GM12878 (cell line): ENCODE data around the gene ABCC4. TPM values are rescaled to one million over a fixed set of nuclear protein-coding genes. Genes with fewer than 3 reads are reported as not detected.

Source experiments
- ATAC-seq: fragments of 200-7000 bp; cut with Tn5 transposase; 3 replicates; pipeline ENCODE4 v1.9.1; 2020; ENCODE audit warnings: mild to moderate bottlenecking, moderate library complexity
- BruUV-seq: library from RNA; stranded (reverse); fragments of 400-500 nt; replicated peaks from 2 replicates; lab custom pipeline; 2021; lab: Mats Ljungman, UMichigan
- CTCF ChIA-PET: fragments of 300-600 bp; sonication (Branson Sonifier 250); formaldehyde crosslinking; extraction: SDS; loops from one replicate; lab custom pipeline; 2021; ENCODE audit warnings: inconsistent platforms; lab: Yijun Ruan, JAX
- POLR2A ChIA-PET: fragments of 350-600 bp; formaldehyde crosslinking; extraction: SDS; loops from one replicate; lab custom pipeline; 2021; ENCODE audit warnings: inconsistent platforms; lab: Charles Lee
- RAD21 ChIA-PET: fragments of 300-600 bp; sonication (Branson Sonifier 250); formaldehyde crosslinking; loops from one replicate; lab custom pipeline; 2023; ENCODE audit warnings: antibody characterized with exemption; ENCODE audit not compliant: unreplicated experiment; lab: Charles Lee
- SMC1A ChIA-PET: fragments of 300-600 bp; sonication (Branson Sonifier 250); formaldehyde crosslinking; loops from one replicate; lab custom pipeline; 2023; ENCODE audit not compliant: unreplicated experiment, uncharacterized antibody; lab: Charles Lee
- DNase-seq: peaks from one replicate; pipeline ENCODE4 v3.0.0-alpha.2; 2011; ENCODE audit warnings: low read depth, low spot score
- FAIRE-seq: peaks from 3 replicates; lab custom pipeline; 2011; peaks lifted over from hg19 to GRCh38; lab: Jason Lieb, UNC
- H2AFZ ChIP-seq: 2 replicates; pipeline ENCODE4 v1.6.0; 2011; ENCODE audit warnings: low read depth, low read length, control low read depth; ENCODE audit not compliant: control insufficient read depth
- H3K27ac ChIP-seq: 2 replicates; pipeline ENCODE4 v1.5.1; 2011; ENCODE audit warnings: control low read depth; ENCODE audit not compliant: control insufficient read depth, insufficient read depth
- H3K27me3 ChIP-seq, 2 experiments: replicated peaks in 1 of 2; 2 replicates each; pipeline versions ENCODE4 v1.6.0 to v1.6.1; 2011; ENCODE audit warnings: low read length in 1 of 2; ENCODE audit not compliant: control insufficient read depth in 2 of 2, insufficient read depth in 2 of 2
- H3K36me3 ChIP-seq, 2 experiments: 2 replicates each; pipeline ENCODE4 v1.5.1; 2011; ENCODE audit warnings: low read length in 1 of 2; ENCODE audit not compliant: control insufficient read depth in 2 of 2, insufficient read depth in 2 of 2
- H3K4me1 ChIP-seq: 2 replicates; pipeline ENCODE4 v1.6.1; 2011; ENCODE audit warnings: mild to moderate bottlenecking, low read length, moderate library complexity, mixed read lengths; ENCODE audit not compliant: control insufficient read depth, insufficient read depth
- H3K4me2 ChIP-seq: 2 replicates; pipeline ENCODE4 v1.6.0; 2011; ENCODE audit warnings: control low read depth; ENCODE audit not compliant: control insufficient read depth, insufficient read depth
- H3K4me3 ChIP-seq: fragments of 200-600 bp; sonication (generic); 2 replicates; pipeline ENCODE4 v1.5.1; 2016
- H3K79me2 ChIP-seq: 2 replicates; pipeline ENCODE4 v1.6.0; 2011; ENCODE audit warnings: low read length; ENCODE audit not compliant: control insufficient read depth, insufficient read depth
- H3K9ac ChIP-seq: 2 replicates; pipeline ENCODE4 v1.8.0; 2011; ENCODE audit warnings: low read length, control low read depth, mixed read lengths; ENCODE audit not compliant: control insufficient read depth, insufficient read depth
- H3K9me3 ChIP-seq: replicated peaks from 3 replicates; pipeline ENCODE4 v1.5.1; 2011; ENCODE audit warnings: mild to moderate bottlenecking, low read length; ENCODE audit not compliant: control insufficient read depth, insufficient read depth
- H4K20me1 ChIP-seq: 2 replicates; pipeline ENCODE4 v1.6.0; 2011; ENCODE audit not compliant: control insufficient read depth, insufficient read depth
- ASH2L ChIP-seq: fragments of 300-600, 200-600 bp; sonication (generic); IDR thresholded peaks from 2 replicates; pipeline ENCODE4 v1.6.1; 2017; ENCODE audit warnings: low read depth, mild to moderate bottlenecking, borderline replicate concordance
- ATF7 ChIP-seq: fragments of 450-650 bp; IDR thresholded peaks from 2 replicates; pipeline ENCODE4 v1.6.1; 2016; ENCODE audit warnings: low read depth, mild to moderate bottlenecking
- BRCA1 ChIP-seq: IDR thresholded peaks from 2 replicates; pipeline ENCODE4 v1.6.1; 2011; ENCODE audit warnings: low read depth, low read length, improper control_type of control experiment
- DPF2 ChIP-seq: fragments of 450-650 bp; IDR thresholded peaks from 2 replicates; pipeline ENCODE4 v1.6.1; 2017; ENCODE audit warnings: mild to moderate bottlenecking
- EP300 ChIP-seq, 2 experiments: fragments of 150-350 bp in 1 of 2; IDR thresholded peaks; 2 replicates each; pipeline ENCODE4 v1.6.1; 2011 to 2012; ENCODE audit warnings: low read depth in 2 of 2, low read length in 2 of 2, borderline replicate concordance in 1 of 2, improper control_type of control experiment in 1 of 2, inconsistent platforms in 1 of 2; ENCODE audit not compliant: control insufficient read depth in 1 of 2
- FOXM1 ChIP-seq: IDR thresholded peaks from 2 replicates; pipeline ENCODE4 v1.6.1; 2012; ENCODE audit warnings: low read depth, mild to moderate bottlenecking, inconsistent platforms, low read length, moderate library complexity
- NFXL1 ChIP-seq: fragments of 450-650 bp; IDR thresholded peaks from 2 replicates; pipeline ENCODE4 v1.6.1; 2017; ENCODE audit warnings: antibody characterized with exemption, mild to moderate bottlenecking, borderline replicate concordance
- POLR2A ChIP-seq: IDR thresholded peaks from 2 replicates; pipeline ENCODE4 v1.6.1; 2011; ENCODE audit warnings: low read depth, mild to moderate bottlenecking, low read length
- RFX5 ChIP-seq: IDR thresholded peaks from 2 replicates; pipeline ENCODE4 v1.6.1; 2011; ENCODE audit warnings: low read depth, low read length, improper control_type of control experiment
- TCF7 ChIP-seq: IDR thresholded peaks from 2 replicates; pipeline ENCODE4 v1.6.1; 2014; ENCODE audit warnings: antibody characterized with exemption, borderline replicate concordance
- YY1 ChIP-seq: IDR thresholded peaks from 2 replicates; pipeline ENCODE4 v1.6.1; 2011; ENCODE audit warnings: low read depth, mild to moderate bottlenecking, low read length
- ZNF384 ChIP-seq: IDR thresholded peaks from 2 replicates; pipeline ENCODE4 v1.6.1; 2012; ENCODE audit warnings: low read depth, mild to moderate bottlenecking, low read length, improper control_type of control experiment, borderline replicate concordance
- WGBS: methylation state at CpG from one replicate; pipeline ENCODE4 v1.1.6; 2016; ENCODE audit warnings: low lambda C conversion rate; ENCODE audit not compliant: insufficient replicate concordance, insufficient coverage; ENCODE audit errors: missing lambda C conversion rate; 5-methylcytosine and 5-hydroxymethylcytosine counted together
- in situ Hi-C: fragments of 300-500 bp; cut with MboI; formaldehyde crosslinking; loops from 9 replicates; pipeline ENCODE4 v1.14.3; 2018; ENCODE audit warnings: mixed read lengths
- intact Hi-C: fragments of 100-400 bp; cut with micrococcal nuclease; formaldehyde crosslinking; loops from one replicate; pipeline ENCODE4 v1.14.2; 2022; ENCODE audit not compliant: unreplicated experiment
- polyA plus RNA-seq, 11 experiments: library from polyadenylated mRNA; depleted of rRNA in 4 of 11; unstranded in 6 of 11; stranded (reverse) in 5 of 11; fragments of >200 nt; fragmentation: Nextera tagmentation in 4 of 11; fragmentation: Illumina TruSeq in 1 of 11; extraction: Ambion mirVana in 4 of 11; extraction: Trizol in 1 of 11; gene quantifications; 1 replicate in 1 of 11; 2 replicates in 10 of 11; pipeline versions ENCODE4 v1.2.1 to v1.2.3, GENCODE V29; 2011 to 2016; ENCODE audit warnings: inconsistent platforms in 2 of 11, missing spikeins in 2 of 11, low read depth in 1 of 11
- total RNA-seq, 4 experiments: library from RNA; depleted of rRNA in 3 of 4; stranded (reverse); fragments of >200 nt in 3 of 4; fragmentation: Illumina TruSeq in 1 of 4; extraction: Trizol in 1 of 4; gene quantifications; 2 replicates each; pipeline versions ENCODE4 v1.2.1 to v1.2.3, GENCODE V29; 2013 to 2021
- TF ChIP-seq, protein P1 (sequence below): fragments of 450-650 bp; IDR thresholded peaks from 2 replicates; pipeline ENCODE4 v1.6.1; 2018; ENCODE audit warnings: mild to moderate bottlenecking, low read depth, moderate library complexity; ENCODE audit not compliant: partially characterized antibody
- TF ChIP-seq, protein P2 (sequence below): fragments of 450-650 bp; formaldehyde crosslinking; IDR thresholded peaks from 2 replicates; pipeline ENCODE4 v1.5.0; 2022; ENCODE audit warnings: mild to moderate bottlenecking, missing genetic modification characterization
- TF ChIP-seq, protein P3 (sequence below): fragments of 450-650 bp; conservative IDR thresholded peaks from 2 replicates; pipeline ENCODE4 v1.6.1; 2017; ENCODE audit warnings: mild to moderate bottlenecking, moderate library complexity
- TF ChIP-seq, protein P4 (sequence below): fragments of 450-650 bp; IDR thresholded peaks from 2 replicates; pipeline ENCODE4 v1.6.1; 2017; ENCODE audit warnings: mild to moderate bottlenecking

ABCC4 gene
- total and polyA plus RNA-seq, 10 of the 15 experiments (the other 5 are each of a cell fraction or from before 2014, with no cell fraction given) = 7.2 to 44.4 (median 24.1) TPM

DNA sequence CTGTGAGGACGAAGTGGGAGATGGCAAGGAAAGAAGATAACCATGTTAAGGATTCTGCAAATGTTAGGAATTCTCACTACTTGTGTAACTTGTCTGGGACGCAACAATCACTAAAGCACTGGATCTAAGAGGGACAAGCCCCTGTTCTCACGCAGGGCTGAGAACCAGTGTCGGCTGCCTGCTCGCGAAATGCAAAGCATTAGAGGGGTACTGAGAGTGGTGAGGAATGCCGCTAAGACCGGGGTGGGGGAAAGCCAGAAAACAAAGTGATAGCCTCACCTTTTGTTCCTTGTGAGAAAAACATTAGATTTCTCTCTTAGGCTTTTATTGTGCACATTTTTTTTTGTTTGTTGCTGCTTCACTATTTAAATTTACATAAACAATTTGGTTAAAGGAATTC is 241.9 kb downstream of the ABCC4 start:
- no TSS peak for BruUV-seq
- Histone ChIP-seq H2AFZ (no peak overlapping the region), H3K4me3 (no peak overlapping the region), H3K4me1 (no peaks in the 10 kb centered on the region), H3K27ac (no peak overlapping the region), H3K9me3 (no peaks in the 10 kb centered on the region), H4K20me1 (no peaks in the 10 kb centered on the region), H3K4me2 (no peak overlapping the region), H3K9ac (no peak overlapping the region), H3K36me3 (no peaks in the 10 kb centered on the region), H3K79me2 (no peaks in the 10 kb centered on the region), H3K27me3 (no peaks in the 10 kb centered on the region)
- DNase-seq = no peak
- ChIA-PET POLR2A (no interaction called here), CTCF (no interaction called here), RAD21 (no interaction called here), SMC1A (no interaction called here)
- no peak for FAIRE-seq
- in situ Hi-C loops (no loop called here), intact Hi-C loops (no loop called here)
- 92% methylated on average over 8 of the region's 8 CpGs for WGBS
- no peak for ATAC-seq
- TF ChIP-seq ASH2L (no peak), NFXL1 (no peak), TCF7 (no peak), ZNF384 (no peak), RFX5 (no peak), POLR2A (no peak), YY1 (no peak), EP300 (IDR thresholded peaks at IDR 0.05; ENCODE audit: borderline replicate concordance in 1 of 2, control insufficient read depth in 1 of 2, low read depth in 2 of 2, low read length in 2 of 2) (no peak), FOXM1 (no peak), ATF7 (no peak), DPF2 (no peak), BRCA1 (no peak)
- TF ChIP-seq, protein P1, sequence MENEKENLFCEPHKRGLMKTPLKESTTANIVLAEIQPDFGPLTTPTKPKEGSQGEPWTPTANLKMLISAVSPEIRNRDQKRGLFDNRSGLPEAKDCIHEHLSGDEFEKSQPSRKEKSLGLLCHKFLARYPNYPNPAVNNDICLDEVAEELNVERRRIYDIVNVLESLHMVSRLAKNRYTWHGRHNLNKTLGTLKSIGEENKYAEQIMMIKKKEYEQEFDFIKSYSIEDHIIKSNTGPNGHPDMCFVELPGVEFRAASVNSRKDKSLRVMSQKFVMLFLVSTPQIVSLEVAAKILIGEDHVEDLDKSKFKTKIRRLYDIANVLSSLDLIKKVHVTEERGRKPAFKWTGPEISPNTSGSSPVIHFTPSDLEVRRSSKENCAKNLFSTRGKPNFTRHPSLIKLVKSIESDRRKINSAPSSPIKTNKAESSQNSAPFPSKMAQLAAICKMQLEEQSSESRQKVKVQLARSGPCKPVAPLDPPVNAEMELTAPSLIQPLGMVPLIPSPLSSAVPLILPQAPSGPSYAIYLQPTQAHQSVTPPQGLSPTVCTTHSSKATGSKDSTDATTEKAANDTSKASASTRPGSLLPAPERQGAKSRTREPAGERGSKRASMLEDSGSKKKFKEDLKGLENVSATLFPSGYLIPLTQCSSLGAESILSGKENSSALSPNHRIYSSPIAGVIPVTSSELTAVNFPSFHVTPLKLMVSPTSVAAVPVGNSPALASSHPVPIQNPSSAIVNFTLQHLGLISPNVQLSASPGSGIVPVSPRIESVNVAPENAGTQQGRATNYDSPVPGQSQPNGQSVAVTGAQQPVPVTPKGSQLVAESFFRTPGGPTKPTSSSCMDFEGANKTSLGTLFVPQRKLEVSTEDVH = no peak
- TF ChIP-seq, protein P2, sequence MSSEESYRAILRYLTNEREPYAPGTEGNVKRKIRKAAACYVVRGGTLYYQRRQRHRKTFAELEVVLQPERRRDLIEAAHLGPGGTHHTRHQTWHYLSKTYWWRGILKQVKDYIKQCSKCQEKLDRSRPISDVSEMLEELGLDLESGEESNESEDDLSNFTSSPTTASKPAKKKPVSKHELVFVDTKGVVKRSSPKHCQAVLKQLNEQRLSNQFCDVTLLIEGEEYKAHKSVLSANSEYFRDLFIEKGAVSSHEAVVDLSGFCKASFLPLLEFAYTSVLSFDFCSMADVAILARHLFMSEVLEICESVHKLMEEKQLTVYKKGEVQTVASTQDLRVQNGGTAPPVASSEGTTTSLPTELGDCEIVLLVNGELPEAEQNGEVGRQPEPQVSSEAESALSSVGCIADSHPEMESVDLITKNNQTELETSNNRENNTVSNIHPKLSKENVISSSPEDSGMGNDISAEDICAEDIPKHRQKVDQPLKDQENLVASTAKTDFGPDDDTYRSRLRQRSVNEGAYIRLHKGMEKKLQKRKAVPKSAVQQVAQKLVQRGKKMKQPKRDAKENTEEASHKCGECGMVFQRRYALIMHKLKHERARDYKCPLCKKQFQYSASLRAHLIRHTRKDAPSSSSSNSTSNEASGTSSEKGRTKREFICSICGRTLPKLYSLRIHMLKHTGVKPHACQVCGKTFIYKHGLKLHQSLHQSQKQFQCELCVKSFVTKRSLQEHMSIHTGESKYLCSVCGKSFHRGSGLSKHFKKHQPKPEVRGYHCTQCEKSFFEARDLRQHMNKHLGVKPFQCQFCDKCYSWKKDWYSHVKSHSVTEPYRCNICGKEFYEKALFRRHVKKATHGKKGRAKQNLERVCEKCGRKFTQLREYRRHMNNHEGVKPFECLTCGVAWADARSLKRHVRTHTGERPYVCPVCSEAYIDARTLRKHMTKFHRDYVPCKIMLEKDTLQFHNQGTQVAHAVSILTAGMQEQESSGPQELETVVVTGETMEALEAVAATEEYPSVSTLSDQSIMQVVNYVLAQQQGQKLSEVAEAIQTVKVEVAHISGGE = no peak
- TF ChIP-seq, protein P3, sequence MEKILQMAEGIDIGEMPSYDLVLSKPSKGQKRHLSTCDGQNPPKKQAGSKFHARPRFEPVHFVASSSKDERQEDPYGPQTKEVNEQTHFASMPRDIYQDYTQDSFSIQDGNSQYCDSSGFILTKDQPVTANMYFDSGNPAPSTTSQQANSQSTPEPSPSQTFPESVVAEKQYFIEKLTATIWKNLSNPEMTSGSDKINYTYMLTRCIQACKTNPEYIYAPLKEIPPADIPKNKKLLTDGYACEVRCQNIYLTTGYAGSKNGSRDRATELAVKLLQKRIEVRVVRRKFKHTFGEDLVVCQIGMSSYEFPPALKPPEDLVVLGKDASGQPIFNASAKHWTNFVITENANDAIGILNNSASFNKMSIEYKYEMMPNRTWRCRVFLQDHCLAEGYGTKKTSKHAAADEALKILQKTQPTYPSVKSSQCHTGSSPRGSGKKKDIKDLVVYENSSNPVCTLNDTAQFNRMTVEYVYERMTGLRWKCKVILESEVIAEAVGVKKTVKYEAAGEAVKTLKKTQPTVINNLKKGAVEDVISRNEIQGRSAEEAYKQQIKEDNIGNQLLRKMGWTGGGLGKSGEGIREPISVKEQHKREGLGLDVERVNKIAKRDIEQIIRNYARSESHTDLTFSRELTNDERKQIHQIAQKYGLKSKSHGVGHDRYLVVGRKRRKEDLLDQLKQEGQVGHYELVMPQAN = no peak
- TF ChIP-seq, protein P4, sequence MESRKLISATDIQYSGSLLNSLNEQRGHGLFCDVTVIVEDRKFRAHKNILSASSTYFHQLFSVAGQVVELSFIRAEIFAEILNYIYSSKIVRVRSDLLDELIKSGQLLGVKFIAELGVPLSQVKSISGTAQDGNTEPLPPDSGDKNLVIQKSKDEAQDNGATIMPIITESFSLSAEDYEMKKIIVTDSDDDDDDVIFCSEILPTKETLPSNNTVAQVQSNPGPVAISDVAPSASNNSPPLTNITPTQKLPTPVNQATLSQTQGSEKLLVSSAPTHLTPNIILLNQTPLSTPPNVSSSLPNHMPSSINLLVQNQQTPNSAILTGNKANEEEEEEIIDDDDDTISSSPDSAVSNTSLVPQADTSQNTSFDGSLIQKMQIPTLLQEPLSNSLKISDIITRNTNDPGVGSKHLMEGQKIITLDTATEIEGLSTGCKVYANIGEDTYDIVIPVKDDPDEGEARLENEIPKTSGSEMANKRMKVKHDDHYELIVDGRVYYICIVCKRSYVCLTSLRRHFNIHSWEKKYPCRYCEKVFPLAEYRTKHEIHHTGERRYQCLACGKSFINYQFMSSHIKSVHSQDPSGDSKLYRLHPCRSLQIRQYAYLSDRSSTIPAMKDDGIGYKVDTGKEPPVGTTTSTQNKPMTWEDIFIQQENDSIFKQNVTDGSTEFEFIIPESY = no peak
